ENCODE measurements around the gene NEURL1B.
A peak's percentile ranks its signal among the peaks of the same experiment; 100 is the strongest.

Gene NEURL1B

GRCh38 chr5:172728481-172729241, 87.6 kb downstream of the NEURL1B start:
- H4K91ac ChIP-seq (ENCODE audit: low read length) = no peak overlapping the region
- H3K36me3 ChIP-seq (ENCODE audit: control insufficient read depth in 1 of 2, insufficient read depth in 2 of 2, low read depth in 1 of 2, low read length in 2 of 2) = no peaks in the 10 kb centered on the region
- no peaks in the 10 kb centered on the region for H3K79me1 ChIP-seq (replicated peaks; ENCODE audit: low read length, poor library complexity, severe bottlenecking)
- 80% methylated on average over 10 of the region's 10 CpGs for WGBS
- no peaks in the 10 kb centered on the region for H3K9me3 ChIP-seq (ENCODE audit: control insufficient read depth, low read length)
- H3K4me1 ChIP-seq (ENCODE audit: control insufficient read depth, insufficient read depth, low read depth, low read length) = peaks cover 18% of the 10 kb centered on the region
- no peak overlapping the region for H3K4me2 ChIP-seq (ENCODE audit: low read length, poor library complexity, severe bottlenecking)
- no peak overlapping the region for H3K9ac ChIP-seq (ENCODE audit: low read length)
- no peak overlapping the region for H3K23ac ChIP-seq (ENCODE audit: low read length in 2 of 2)
- H2BK12ac ChIP-seq (ENCODE audit: low read length in 2 of 2) = no peak overlapping the region
- H3K4ac ChIP-seq (ENCODE audit: low read depth in 1 of 2, low read length in 2 of 2) = no peak overlapping the region
- H3K27ac ChIP-seq (ENCODE audit: low read length, poor library complexity, severe bottlenecking) = no peak overlapping the region
- H2BK15ac ChIP-seq (ENCODE audit: low read depth, poor library complexity, severe bottlenecking) = no peak overlapping the region
- no peak overlapping the region for H2BK5ac ChIP-seq (ENCODE audit: low read depth, low read length, poor library complexity, severe bottlenecking)
- H3K14ac ChIP-seq (ENCODE audit: low read length in 2 of 2) = no peak overlapping the region
- no peak overlapping the region for H3K4me3 ChIP-seq (ENCODE audit: insufficient read depth in 1 of 2, low read depth in 1 of 2, low read length in 2 of 2)
- no peak overlapping the region for H2BK120ac ChIP-seq (ENCODE audit: low read depth, low read length)
- H2AFZ ChIP-seq (ENCODE audit: low read depth, low read length) = no peak overlapping the region
- H2AK5ac ChIP-seq (ENCODE audit: low read length, severe bottlenecking) = no peak overlapping the region
- no peak overlapping the region for H4K8ac ChIP-seq (ENCODE audit: low read length)
- no peaks in the 10 kb centered on the region for H3K27me3 ChIP-seq (ENCODE audit: control insufficient read depth in 1 of 2, insufficient read depth in 1 of 2, low read length in 2 of 2)
- no peak overlapping the region for H3K18ac ChIP-seq (ENCODE audit: low read depth in 1 of 2, low read length in 2 of 2)
- no peak for DNase-seq

GRCh38 chr5:172729588-172729987, 88.5 kb downstream of the NEURL1B start:
- Histone ChIP-seq H3K4me2 (ENCODE audit: low read length, poor library complexity, severe bottlenecking) (no peak overlapping the region), H3K79me1 (replicated peaks; ENCODE audit: low read length, poor library complexity, severe bottlenecking) (no peaks in the 10 kb centered on the region), H3K27me3 (ENCODE audit: control insufficient read depth in 1 of 2, insufficient read depth in 1 of 2, low read length in 2 of 2) (no peaks in the 10 kb centered on the region), H3K4me1 (ENCODE audit: control insufficient read depth, insufficient read depth, low read depth, low read length) (peaks cover 23% of the 10 kb centered on the region), H2AFZ (ENCODE audit: low read depth, low read length) (no peak overlapping the region), H2BK15ac (ENCODE audit: low read depth, poor library complexity, severe bottlenecking) (no peak overlapping the region), H3K18ac (ENCODE audit: low read depth in 1 of 2, low read length in 2 of 2) (no peak overlapping the region), H3K9ac (ENCODE audit: low read length) (no peak overlapping the region), H2BK120ac (ENCODE audit: low read depth, low read length) (no peak overlapping the region), H3K14ac (ENCODE audit: low read length in 2 of 2) (no peak overlapping the region), H3K9me3 (ENCODE audit: control insufficient read depth, low read length) (no peaks in the 10 kb centered on the region), H3K27ac (ENCODE audit: low read length, poor library complexity, severe bottlenecking) (no peak overlapping the region), H2BK5ac (ENCODE audit: low read depth, low read length, poor library complexity, severe bottlenecking) (no peak overlapping the region), H4K8ac (ENCODE audit: low read length) (no peak overlapping the region), H2AK5ac (ENCODE audit: low read length, severe bottlenecking) (no peak overlapping the region), H4K91ac (ENCODE audit: low read length) (peak overlapping the region; percentile 0), H3K4ac (ENCODE audit: low read depth in 1 of 2, low read length in 2 of 2) (no peak overlapping the region), H3K36me3 (ENCODE audit: control insufficient read depth in 1 of 2, insufficient read depth in 2 of 2, low read depth in 1 of 2, low read length in 2 of 2) (no peaks in the 10 kb centered on the region), H3K23ac (ENCODE audit: low read length in 2 of 2) (no peak overlapping the region), H2BK12ac (ENCODE audit: low read length in 2 of 2) (no peak overlapping the region), H3K4me3 (ENCODE audit: insufficient read depth in 1 of 2, low read depth in 1 of 2, low read length in 2 of 2) (no peak overlapping the region)
- WGBS = 92% methylated on average over 13 of the region's 13 CpGs
- no peak for DNase-seq

DNA sequence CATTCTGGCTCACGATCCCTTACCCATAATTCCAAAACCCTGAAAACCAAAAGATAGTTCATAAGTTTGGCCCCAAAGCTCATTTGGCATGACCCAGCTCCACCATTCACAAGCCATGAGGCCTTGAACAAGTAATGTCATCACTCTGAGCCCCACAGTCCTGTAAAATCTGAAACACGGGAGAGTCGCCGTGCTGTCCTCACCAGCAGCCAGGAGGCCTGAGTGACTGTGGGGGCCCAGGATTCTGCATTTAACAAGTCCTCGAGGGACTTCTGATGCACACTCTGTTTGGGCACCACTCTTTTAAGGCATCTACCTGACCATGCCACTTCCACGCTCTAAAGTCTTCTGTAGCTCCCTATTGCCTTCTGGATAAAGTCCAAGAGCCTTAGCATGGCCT, 89.2 kb downstream of the NEURL1B start:
- Histone ChIP-seq H4K8ac (ENCODE audit: low read length) (no peak overlapping the region), H3K14ac (ENCODE audit: low read length in 2 of 2) (no peak overlapping the region), H3K9me3 (ENCODE audit: control insufficient read depth, low read length) (no peaks in the 10 kb centered on the region), H3K4me3 (ENCODE audit: insufficient read depth in 1 of 2, low read depth in 1 of 2, low read length in 2 of 2) (no peak overlapping the region), H2BK15ac (ENCODE audit: low read depth, poor library complexity, severe bottlenecking) (no peak overlapping the region), H3K4ac (ENCODE audit: low read depth in 1 of 2, low read length in 2 of 2) (no peak overlapping the region), H3K9ac (ENCODE audit: low read length) (no peak overlapping the region), H3K36me3 (ENCODE audit: control insufficient read depth in 1 of 2, insufficient read depth in 2 of 2, low read depth in 1 of 2, low read length in 2 of 2) (no peaks in the 10 kb centered on the region), H2BK5ac (ENCODE audit: low read depth, low read length, poor library complexity, severe bottlenecking) (no peak overlapping the region), H2BK12ac (ENCODE audit: low read length in 2 of 2) (no peak overlapping the region), H3K4me2 (ENCODE audit: low read length, poor library complexity, severe bottlenecking) (no peak overlapping the region), H2AFZ (ENCODE audit: low read depth, low read length) (no peak overlapping the region), H2BK120ac (ENCODE audit: low read depth, low read length) (no peak overlapping the region), H2AK5ac (ENCODE audit: low read length, severe bottlenecking) (no peak overlapping the region), H3K27ac (ENCODE audit: low read length, poor library complexity, severe bottlenecking) (no peak overlapping the region), H3K27me3 (ENCODE audit: control insufficient read depth in 1 of 2, insufficient read depth in 1 of 2, low read length in 2 of 2) (no peaks in the 10 kb centered on the region), H3K23ac (ENCODE audit: low read length in 2 of 2) (no peak overlapping the region), H3K79me1 (replicated peaks; ENCODE audit: low read length, poor library complexity, severe bottlenecking) (no peaks in the 10 kb centered on the region), H3K4me1 (ENCODE audit: control insufficient read depth, insufficient read depth, low read depth, low read length) (peaks cover 27% of the 10 kb centered on the region), H4K91ac (ENCODE audit: low read length) (no peak overlapping the region), H3K18ac (ENCODE audit: low read depth in 1 of 2, low read length in 2 of 2) (no peak overlapping the region)
- 96% methylated on average over 6 of the region's 6 CpGs for WGBS
- no peak for DNase-seq

GRCh38 chr5:172730981-172731679, 90.1 kb downstream of the NEURL1B start:
- no peak overlapping the region for H3K4ac ChIP-seq (ENCODE audit: low read depth in 1 of 2, low read length in 2 of 2)
- H3K36me3 ChIP-seq (ENCODE audit: control insufficient read depth in 1 of 2, insufficient read depth in 2 of 2, low read depth in 1 of 2, low read length in 2 of 2) = no peaks in the 10 kb centered on the region
- WGBS = 85% methylated on average over 16 of the region's 16 CpGs

More at GRCh38 chr5:172730981-172731679, 90.1 kb downstream of the NEURL1B start:
- H2AFZ ChIP-seq (ENCODE audit: low read depth, low read length) = no peak overlapping the region
- no peak overlapping the region for H3K23ac ChIP-seq (ENCODE audit: low read length in 2 of 2)
- no peak overlapping the region for H3K27ac ChIP-seq (ENCODE audit: low read length, poor library complexity, severe bottlenecking)
- no peaks in the 10 kb centered on the region for H3K9me3 ChIP-seq (ENCODE audit: control insufficient read depth, low read length)
- no peaks in the 10 kb centered on the region for H3K79me1 ChIP-seq (replicated peaks; ENCODE audit: low read length, poor library complexity, severe bottlenecking)
- no peak overlapping the region for H2BK15ac ChIP-seq (ENCODE audit: low read depth, poor library complexity, severe bottlenecking)
- no peaks in the 10 kb centered on the region for H3K27me3 ChIP-seq (ENCODE audit: control insufficient read depth in 1 of 2, insufficient read depth in 1 of 2, low read length in 2 of 2)
- peak overlapping the region; percentile 95 for H3K9ac ChIP-seq (ENCODE audit: low read length)
- H4K91ac ChIP-seq (ENCODE audit: low read length) = peak overlapping the region; percentile 71
- no peak overlapping the region for H2BK5ac ChIP-seq (ENCODE audit: low read depth, low read length, poor library complexity, severe bottlenecking)
- H2AK5ac ChIP-seq (ENCODE audit: low read length, severe bottlenecking) = peak overlapping the region; percentile 4
- DNase-seq = no peak
- peaks cover 34% of the 10 kb centered on the region for H3K4me1 ChIP-seq (ENCODE audit: control insufficient read depth, insufficient read depth, low read depth, low read length)
- no peak overlapping the region for H3K4me2 ChIP-seq (ENCODE audit: low read length, poor library complexity, severe bottlenecking)
- H2BK12ac ChIP-seq (ENCODE audit: low read length in 2 of 2) = peak overlapping the region in 1 of 2 experiments; percentile 66
- H3K18ac ChIP-seq (ENCODE audit: low read depth in 1 of 2, low read length in 2 of 2) = peak overlapping the region in 1 of 2 experiments; percentile 13
- no peak overlapping the region for H4K8ac ChIP-seq (ENCODE audit: low read length)
- no peak overlapping the region for H2BK120ac ChIP-seq (ENCODE audit: low read depth, low read length)
- no peak overlapping the region for H3K4me3 ChIP-seq (ENCODE audit: insufficient read depth in 1 of 2, low read depth in 1 of 2, low read length in 2 of 2)
- peak overlapping the region in 1 of 2 experiments; percentile 46 for H3K14ac ChIP-seq (ENCODE audit: low read length in 2 of 2)

Measured in mesenchymal stem cell (in vitro differentiated cells and primary cell).